HepG2 (cell line): Measurements from ENCODE around the gene NT5C3B. TPM values are rescaled to one million over a fixed set of nuclear protein-coding genes. Genes with fewer than 3 reads are reported as not detected.

Source experiments
- CCAR2 ChIP-seq: fragments of 200-400 bp; formaldehyde crosslinking; optimal IDR thresholded peaks from 2 replicates; pipeline ENCODE3; 2018; ENCODE audit warnings: low read depth, mild to moderate bottlenecking, low read length, moderate library complexity
- CEBPG ChIP-seq: IDR thresholded peaks from 2 replicates; pipeline ENCODE4 v1.6.1; 2016
- DMAP1 ChIP-seq: IDR thresholded peaks from 2 replicates; pipeline ENCODE4 v1.6.1; 2016
- GRHL1 ChIP-seq: sonication (generic); formaldehyde crosslinking; conservative IDR thresholded peaks from 2 replicates; pipeline ENCODE4 v1.8.0; 2022; ENCODE audit warnings: missing genetic modification reagents
- HIVEP1 ChIP-seq: sonication (generic); formaldehyde crosslinking; IDR thresholded peaks from 2 replicates; pipeline ENCODE4 v1.4.0; 2020; ENCODE audit warnings: mild to moderate bottlenecking, missing genetic modification reagents
- MED1 ChIP-seq: sonication (generic); formaldehyde crosslinking; IDR thresholded peaks from 2 replicates; pipeline ENCODE4 v1.4.0; 2020; ENCODE audit warnings: missing genetic modification reagents
- NKX3-1 ChIP-seq: sonication (generic); formaldehyde crosslinking; IDR thresholded peaks from 2 replicates; pipeline ENCODE4 v1.5.0; 2020; ENCODE audit warnings: missing genetic modification reagents
- SAP130 ChIP-seq: IDR thresholded peaks from 2 replicates; pipeline ENCODE4 v1.6.1; 2016; ENCODE audit warnings: low read depth
- SNAPC2 ChIP-seq: sonication (generic); formaldehyde crosslinking; IDR thresholded peaks from 2 replicates; pipeline ENCODE4 v1.8.1; 2022; ENCODE audit warnings: mild to moderate bottlenecking, missing genetic modification reagents
- THAP9 ChIP-seq: sonication (generic); formaldehyde crosslinking; IDR thresholded peaks from 2 replicates; pipeline ENCODE4; 2020; ENCODE audit warnings: missing genetic modification reagents, mild to moderate bottlenecking, borderline replicate concordance
- ZBTB10 ChIP-seq: sonication (generic); formaldehyde crosslinking; IDR thresholded peaks from 2 replicates; pipeline ENCODE4 v1.4.0; 2020; ENCODE audit warnings: missing genetic modification reagents, borderline replicate concordance
- ZNF224 ChIP-seq: sonication (generic); formaldehyde crosslinking; IDR thresholded peaks from 2 replicates; pipeline ENCODE4 v1.5.0; 2020; ENCODE audit warnings: mild to moderate bottlenecking, missing genetic modification reagents
- ZNF709 ChIP-seq: sonication (generic); formaldehyde crosslinking; IDR thresholded peaks from 2 replicates; pipeline ENCODE4 v1.5.0; 2020; ENCODE audit warnings: mild to moderate bottlenecking, missing genetic modification reagents
- ZNF841 ChIP-seq: sonication (generic); formaldehyde crosslinking; IDR thresholded peaks from 2 replicates; pipeline ENCODE4 v1.8.1; 2023; ENCODE audit warnings: missing genetic modification reagents, borderline replicate concordance
- ZSCAN21 ChIP-seq: sonication (generic); formaldehyde crosslinking; IDR thresholded peaks from 2 replicates; pipeline ENCODE4 v1.8.0; 2022; ENCODE audit warnings: mild to moderate bottlenecking, missing genetic modification reagents, moderate library complexity, borderline replicate concordance
- ZUFSP ChIP-seq: sonication (generic); formaldehyde crosslinking; IDR thresholded peaks from 2 replicates; pipeline ENCODE4 v1.9.0; 2021; ENCODE audit warnings: missing genetic modification reagents, mild to moderate bottlenecking, borderline replicate concordance
- polyA plus RNA-seq, 8 experiments: library from polyadenylated mRNA; depleted of rRNA in 3 of 8; stranded (reverse) in 7 of 8; unstranded in 1 of 8; fragments of >200 nt; fragmentation: Illumina TruSeq in 4 of 8; extraction: Trizol in 4 of 8; gene quantifications; 2 replicates each; pipeline versions ENCODE4 v1.2.1 to v1.2.3, GENCODE V29; 2011 to 2016; ENCODE audit warnings: low read depth in 4 of 8, missing spikeins in 1 of 8, mixed read lengths in 1 of 8; ENCODE audit not compliant: insufficient read depth in 1 of 8
- total RNA-seq, 5 experiments: library from RNA; depleted of rRNA; stranded (reverse); fragments of >200 nt; fragmentation: Illumina TruSeq; extraction: Trizol; gene quantifications; 2 replicates each; pipeline ENCODE4 v1.2.3, GENCODE V29; 2016; ENCODE audit warnings: low read depth in 1 of 5

Gene NT5C3B
- total and polyA plus RNA-seq, 2 of the 13 experiments (the other 11 are each of a cell fraction or from before 2014, with no cell fraction given): 104 to 126 TPM

- no peak for TF ChIP-seq THAP9
- TF ChIP-seq GRHL1 (CRISPR knock-in tag): no peak
- TF ChIP-seq MED1 (CRISPR knock-in tag): peak; percentile 69
- 0 out of 2 replicates have a peak, but pooled peaks have one; percentile 18 for TF ChIP-seq DMAP1 (CRISPR knock-in tag)
- TF ChIP-seq ZBTB10 (CRISPR knock-in tag): no peak; the same call in 1 of the 2 replicates
- TF ChIP-seq CCAR2: no peak
- no peak for TF ChIP-seq ZSCAN21 (CRISPR knock-in tag)
- TF ChIP-seq CEBPG (CRISPR knock-in tag): no peak
- TF ChIP-seq SNAPC2: peak; percentile 89
- peak; percentile 93 for TF ChIP-seq SAP130
- 0 out of 2 replicates have a peak, but pooled peaks have one; percentile 50 for TF ChIP-seq NKX3-1 (CRISPR knock-in tag)
- no peak for TF ChIP-seq ZUFSP
- no peak; the same call in 1 of the 2 replicates for TF ChIP-seq ZNF841 (CRISPR knock-in tag)
- no peak for TF ChIP-seq HIVEP1
- TF ChIP-seq ZNF709 (CRISPR knock-in tag): no peak; the same call in none of the 2 replicates
- TF ChIP-seq ZNF224 (CRISPR knock-in tag): peak; percentile 29; the same call in 1 of the 2 replicates
Measured at GRCh38 chr17:41786227-41787020, 49.6 kb downstream of the NT5C3B start, which contains the start of gene JUP (continued).
